KMS-11 (cell line): Measurements from ENCODE around the gene MEX3A.
A peak's percentile ranks its signal among the peaks of the same experiment; 100 is the strongest.

Experiments used
- H2AFZ ChIP-seq: fragments of 200-600 bp; sonication (generic); 2 replicates; pipeline ENCODE4 v1.6.1; 2016; ENCODE audit warnings: antibody characterized with exemption, mixed run types, low read depth
- H3K27ac ChIP-seq: fragments of 200-600 bp; sonication (generic); 2 replicates; pipeline ENCODE4 v1.6.1; 2016; ENCODE audit warnings: mild to moderate bottlenecking, mixed run types
- H3K27me3 ChIP-seq: fragments of 200-600 bp; sonication (generic); 2 replicates; pipeline ENCODE4 v1.6.1; 2017; ENCODE audit warnings: mild to moderate bottlenecking, low read depth, mixed run types, moderate library complexity; ENCODE audit not compliant: insufficient read depth
- H3K36me3 ChIP-seq: fragments of 200-600 bp; sonication (generic); 2 replicates; pipeline ENCODE4 v1.6.1; 2017; ENCODE audit warnings: mild to moderate bottlenecking, mixed run types; ENCODE audit not compliant: insufficient read depth
- H3K4me1 ChIP-seq: fragments of 200-600 bp; sonication (generic); 2 replicates; pipeline ENCODE4 v1.6.1; 2016; ENCODE audit warnings: mild to moderate bottlenecking, low read depth, mixed run types; ENCODE audit not compliant: poor library complexity, severe bottlenecking
- H3K4me2 ChIP-seq: fragments of 200-600 bp; sonication (generic); 2 replicates; pipeline ENCODE4 v1.7.0; 2016; ENCODE audit warnings: mild to moderate bottlenecking, mixed run types
- H3K4me3 ChIP-seq: fragments of 200-600 bp; sonication (generic); IDR thresholded peaks from 2 replicates; pipeline ENCODE4 v1.6.1; 2017; ENCODE audit warnings: low read depth, low read length, mixed read lengths; ENCODE audit not compliant: insufficient read depth
- H3K79me2 ChIP-seq: fragments of 200-600 bp; sonication (generic); 2 replicates; pipeline ENCODE4 v1.6.1; 2016; ENCODE audit warnings: low read depth, mixed run types; ENCODE audit not compliant: insufficient read depth
- H3K9ac ChIP-seq: fragments of 200-600 bp; sonication (generic); 2 replicates; pipeline ENCODE4 v1.6.1; 2016; ENCODE audit warnings: mild to moderate bottlenecking, mixed run types
- H4K20me1 ChIP-seq: fragments of 200-600 bp; sonication (generic); 2 replicates; pipeline ENCODE4 v1.6.1; 2016; ENCODE audit warnings: mild to moderate bottlenecking, mixed run types; ENCODE audit not compliant: insufficient read depth
- TF ChIP-seq, protein P1 (sequence below): fragments of 200-600 bp; sonication (generic); conservative IDR thresholded peaks from 2 replicates; pipeline ENCODE4 v1.6.1; 2017; ENCODE audit warnings: low read depth, mild to moderate bottlenecking, antibody characterized with exemption, low read length, moderate library complexity, mixed read lengths

Gene MEX3A

DNA sequence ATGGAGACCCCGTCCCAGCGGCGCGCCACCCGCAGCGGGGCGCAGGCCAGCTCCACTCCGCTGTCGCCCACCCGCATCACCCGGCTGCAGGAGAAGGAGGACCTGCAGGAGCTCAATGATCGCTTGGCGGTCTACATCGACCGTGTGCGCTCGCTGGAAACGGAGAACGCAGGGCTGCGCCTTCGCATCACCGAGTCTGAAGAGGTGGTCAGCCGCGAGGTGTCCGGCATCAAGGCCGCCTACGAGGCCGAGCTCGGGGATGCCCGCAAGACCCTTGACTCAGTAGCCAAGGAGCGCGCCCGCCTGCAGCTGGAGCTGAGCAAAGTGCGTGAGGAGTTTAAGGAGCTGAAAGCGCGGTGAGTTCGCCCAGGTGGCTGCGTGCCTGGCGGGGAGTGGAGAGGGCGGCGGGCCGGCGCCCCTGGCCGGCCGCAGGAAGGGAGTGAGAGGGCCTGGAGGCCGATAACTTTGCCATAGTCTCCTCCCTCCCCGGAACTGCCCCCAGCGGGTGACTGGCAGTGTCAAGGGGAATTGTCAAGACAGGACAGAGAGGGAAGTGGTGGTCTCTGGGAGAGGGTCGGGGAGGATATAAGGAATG lies 32.8 kb upstream of the MEX3A start:
- H3K27ac ChIP-seq, result peak overlapping the region; percentile 53
- peak overlapping the region; percentile 85 for H3K9ac ChIP-seq
- H3K4me3 ChIP-seq, result peak overlapping the region; percentile 99
- H3K79me2 ChIP-seq, result peaks cover 53% of the 10 kb centered on the region
- H3K4me1 ChIP-seq, result peaks cover 57% of the 10 kb centered on the region
- H3K4me2 ChIP-seq, result peak overlapping the region; percentile 91
- H3K27me3 ChIP-seq, result no peaks in the 10 kb centered on the region
- TF ChIP-seq, protein P1, sequence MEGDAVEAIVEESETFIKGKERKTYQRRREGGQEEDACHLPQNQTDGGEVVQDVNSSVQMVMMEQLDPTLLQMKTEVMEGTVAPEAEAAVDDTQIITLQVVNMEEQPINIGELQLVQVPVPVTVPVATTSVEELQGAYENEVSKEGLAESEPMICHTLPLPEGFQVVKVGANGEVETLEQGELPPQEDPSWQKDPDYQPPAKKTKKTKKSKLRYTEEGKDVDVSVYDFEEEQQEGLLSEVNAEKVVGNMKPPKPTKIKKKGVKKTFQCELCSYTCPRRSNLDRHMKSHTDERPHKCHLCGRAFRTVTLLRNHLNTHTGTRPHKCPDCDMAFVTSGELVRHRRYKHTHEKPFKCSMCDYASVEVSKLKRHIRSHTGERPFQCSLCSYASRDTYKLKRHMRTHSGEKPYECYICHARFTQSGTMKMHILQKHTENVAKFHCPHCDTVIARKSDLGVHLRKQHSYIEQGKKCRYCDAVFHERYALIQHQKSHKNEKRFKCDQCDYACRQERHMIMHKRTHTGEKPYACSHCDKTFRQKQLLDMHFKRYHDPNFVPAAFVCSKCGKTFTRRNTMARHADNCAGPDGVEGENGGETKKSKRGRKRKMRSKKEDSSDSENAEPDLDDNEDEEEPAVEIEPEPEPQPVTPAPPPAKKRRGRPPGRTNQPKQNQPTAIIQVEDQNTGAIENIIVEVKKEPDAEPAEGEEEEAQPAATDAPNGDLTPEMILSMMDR, result 0 out of 2 replicates have a peak, but pooled peaks have one; percentile 7
- H4K20me1 ChIP-seq, result no peaks in the 10 kb centered on the region
- H2AFZ ChIP-seq, result peak overlapping the region; percentile 90
- no peaks in the 10 kb centered on the region for H3K36me3 ChIP-seq

DNA sequence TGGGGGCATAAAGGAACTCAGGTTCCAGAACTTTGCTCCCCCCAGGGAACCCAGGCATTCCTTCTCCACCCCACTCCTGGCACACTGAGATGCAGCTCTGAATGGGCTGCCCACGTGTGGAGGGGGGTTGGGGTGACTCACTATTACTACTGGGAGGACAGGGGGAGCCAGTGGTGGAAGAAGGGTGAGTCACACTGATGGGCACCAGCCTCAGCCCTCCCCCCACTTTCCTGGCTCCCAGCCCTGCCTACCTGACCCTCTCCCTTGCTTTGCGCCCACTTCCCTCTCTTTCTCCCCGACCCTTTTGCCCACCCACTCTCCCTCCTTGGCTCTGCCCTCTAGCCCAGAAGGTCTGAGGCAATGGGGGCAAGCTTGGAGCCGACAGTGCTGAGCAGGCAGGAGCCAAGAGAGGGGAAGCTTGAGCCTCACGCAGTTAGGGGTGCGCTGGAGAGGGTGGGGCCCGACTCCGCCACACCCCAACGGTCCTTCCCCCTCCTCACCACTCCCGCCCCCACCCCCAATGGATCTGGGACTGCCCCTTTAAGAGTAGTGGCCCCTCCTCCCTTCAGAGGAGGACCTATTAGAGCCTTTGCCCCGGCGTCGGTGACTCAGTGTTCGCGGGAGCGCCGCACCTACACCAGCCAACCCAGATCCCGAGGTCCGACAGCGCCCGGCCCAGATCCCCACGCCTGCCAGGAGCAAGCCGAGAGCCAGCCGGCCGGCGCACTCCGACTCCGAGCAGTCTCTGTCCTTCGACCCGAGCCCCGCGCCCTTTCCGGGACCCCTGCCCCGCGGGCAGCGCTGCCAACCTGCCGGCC lies 32.0 kb upstream of the MEX3A start, which contains the start of gene LMNA:
Gene LMNA, plus strand, starts transcription at position 611 of the 818 bp plus-strand sequence. CDS start 208 bp downstream, outside the sequence.
- Histone ChIP-seq H3K36me3 (no peaks in the 10 kb centered on the region), H3K27ac (peak within 1 kb of the TSS; percentile 53), H3K4me3 (peak within 1 kb of the TSS; percentile 99), H3K27me3 (no peaks in the 10 kb centered on the region), H3K79me2 (peaks cover 48% of the 10 kb centered on the region), H3K4me2 (peak within 1 kb of the TSS; percentile 91), H3K4me1 (peaks cover 50% of the 10 kb centered on the region), H3K9ac (peak within 1 kb of the TSS; percentile 85), H4K20me1 (no peaks in the 10 kb centered on the region), H2AFZ (peak within 1 kb of the TSS; percentile 90)
- TF ChIP-seq, protein P1, result peak; percentile 15; the same call in 1 of the 2 replicates

DNA sequence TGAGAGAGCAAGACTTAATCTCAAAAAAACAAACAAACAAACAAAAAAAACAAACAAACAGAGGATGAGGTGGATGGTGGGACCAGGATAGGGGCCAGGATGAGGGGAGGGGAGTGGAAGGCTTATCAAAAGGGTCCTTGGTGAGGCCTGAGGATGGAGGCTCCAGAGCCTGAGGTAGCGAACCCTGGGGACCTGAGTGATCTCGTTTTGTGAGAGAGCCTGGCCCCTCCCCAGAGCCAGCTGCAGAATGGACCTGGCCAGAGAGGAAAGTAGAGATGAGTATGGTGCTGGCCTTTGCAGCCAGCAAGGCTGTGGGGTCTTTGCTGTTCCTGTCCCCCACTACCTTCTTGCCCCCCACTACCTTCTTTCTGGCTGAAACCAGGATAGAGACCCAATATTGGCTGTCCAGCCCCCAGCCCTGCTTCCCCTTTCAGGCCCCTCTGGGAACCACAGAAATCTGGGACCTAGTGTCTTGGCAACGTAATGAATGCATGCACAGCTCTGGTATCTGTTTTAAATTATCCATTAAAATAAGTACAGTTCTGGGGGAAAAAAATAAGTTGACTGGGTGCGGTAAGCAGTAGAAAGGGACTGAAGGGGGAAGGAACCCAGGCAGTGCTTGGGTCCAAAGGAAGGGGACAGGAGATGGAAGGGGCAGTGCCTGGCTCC lies 31.2 kb upstream of the MEX3A start:
- H4K20me1 ChIP-seq, result no peaks in the 10 kb centered on the region
- peaks cover 39% of the 10 kb centered on the region for H3K79me2 ChIP-seq
- H3K4me3 ChIP-seq, result no peak overlapping the region
- H3K4me1 ChIP-seq, result peaks cover 41% of the 10 kb centered on the region
- no peaks in the 10 kb centered on the region for H3K27me3 ChIP-seq
- H2AFZ ChIP-seq, result peak overlapping the region; percentile 90; the same call in 1 of the 2 replicates
- peak overlapping the region; percentile 91 for H3K4me2 ChIP-seq
- TF ChIP-seq, protein P1, result no peak
- no peaks in the 10 kb centered on the region for H3K36me3 ChIP-seq
- peak overlapping the region; percentile 85; the same call in 1 of the 2 replicates for H3K9ac ChIP-seq
- peak overlapping the region; percentile 53 for H3K27ac ChIP-seq

DNA sequence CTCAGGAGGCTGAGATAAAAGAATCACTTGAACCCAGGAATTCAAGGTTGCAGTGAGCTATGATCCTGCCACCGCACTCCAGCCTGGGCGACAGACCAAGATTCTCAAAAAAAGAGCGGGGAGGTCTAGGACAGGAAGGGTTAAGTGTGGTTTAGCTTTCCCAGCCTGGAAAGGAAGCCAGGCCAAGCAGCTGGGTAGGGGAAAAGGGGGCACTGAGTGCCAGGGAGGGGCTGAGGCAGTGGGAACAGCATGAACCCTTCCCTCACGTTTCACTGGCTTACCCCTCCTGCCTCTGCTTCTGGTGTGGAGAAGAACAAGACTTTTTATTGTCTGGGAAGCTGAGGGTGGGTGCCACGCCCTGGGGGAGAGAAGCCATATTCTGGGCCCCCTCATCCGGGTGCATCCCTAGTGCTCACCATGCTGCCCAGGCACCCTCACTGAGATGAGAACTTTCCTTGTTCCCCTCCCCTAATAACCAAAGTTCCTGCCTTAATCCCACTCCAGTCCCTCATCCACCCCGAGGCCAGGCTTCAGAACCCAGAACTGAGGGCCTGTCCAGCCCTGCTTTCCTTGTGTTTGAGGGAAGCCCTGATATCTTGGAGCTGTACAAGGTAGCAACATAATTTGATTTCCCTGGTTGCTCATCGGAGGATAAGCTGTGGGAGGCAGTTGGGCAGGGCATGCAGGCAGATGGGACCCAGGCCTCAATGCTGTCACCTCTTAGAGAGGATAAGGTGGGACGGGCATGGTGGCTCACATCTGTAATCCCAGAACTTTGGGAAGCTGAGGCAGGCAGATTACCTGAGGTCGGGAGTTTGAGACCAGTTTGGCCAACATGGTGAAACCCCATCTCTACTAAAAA lies 30.2 kb upstream of the MEX3A start:
- H4K20me1 ChIP-seq, result no peaks in the 10 kb centered on the region
- TF ChIP-seq, protein P1, result no peak
- no peaks in the 10 kb centered on the region for H3K36me3 ChIP-seq
- H3K4me3 ChIP-seq, result no peak overlapping the region
- no peaks in the 10 kb centered on the region for H3K27me3 ChIP-seq
- peaks cover 30% of the 10 kb centered on the region for H3K79me2 ChIP-seq
- H2AFZ ChIP-seq, result no peak overlapping the region
- no peak overlapping the region for H3K9ac ChIP-seq
- peaks cover 39% of the 10 kb centered on the region for H3K4me1 ChIP-seq
- no peak overlapping the region for H3K27ac ChIP-seq
- no peak overlapping the region for H3K4me2 ChIP-seq
